ENCODE data around the gene MYOM3.
A peak's percentile ranks its signal among the peaks of the same experiment; 100 is the strongest.

- TF ChIP-seq CTCF (IDR thresholded peaks at IDR 0.05 in 2 of 3, conservative IDR thresholded peaks at IDR 0.05 in 1 of 3; ENCODE audit: borderline replicate concordance in 1 of 3, insufficient read depth in 1 of 3, low read depth in 2 of 3, low read length in 2 of 3) = no peak
- TF ChIP-seq YY1 (IDR thresholded peaks at IDR 0.05; ENCODE audit: extremely low read depth, insufficient replicate concordance, low read depth, low read length) = no peak
- TF ChIP-seq EZH2 (IDR thresholded peaks at IDR 0.05) = no peak
- no peak for TF ChIP-seq POLR2A (IDR thresholded peaks at IDR 0.05; ENCODE audit: borderline replicate concordance, extremely low read depth, insufficient read depth, insufficient read length)
- peak; percentile 34; the same call in 1 of the 2 replicates for TF ChIP-seq MAX (IDR thresholded peaks at IDR 0.05)
- no peak for TF ChIP-seq POLR2AphosphoS5 (IDR thresholded peaks at IDR 0.05; ENCODE audit: low read depth, low read length)
Observed at GRCh38 chr1:24149866-24150233, 37.9 kb upstream of the MYOM3 start.
